Endothelial cell of hepatic sinusoid (primary cell): ENCODE results near the gene KICS2.

Source experiments
- in situ Hi-C: cut with HindIII; loops from 2 replicates; pipeline ENCODE4 v1.10.0; 2017; ENCODE audit warnings: low sequenced_read_pairs

The KICS2 gene

DNA sequence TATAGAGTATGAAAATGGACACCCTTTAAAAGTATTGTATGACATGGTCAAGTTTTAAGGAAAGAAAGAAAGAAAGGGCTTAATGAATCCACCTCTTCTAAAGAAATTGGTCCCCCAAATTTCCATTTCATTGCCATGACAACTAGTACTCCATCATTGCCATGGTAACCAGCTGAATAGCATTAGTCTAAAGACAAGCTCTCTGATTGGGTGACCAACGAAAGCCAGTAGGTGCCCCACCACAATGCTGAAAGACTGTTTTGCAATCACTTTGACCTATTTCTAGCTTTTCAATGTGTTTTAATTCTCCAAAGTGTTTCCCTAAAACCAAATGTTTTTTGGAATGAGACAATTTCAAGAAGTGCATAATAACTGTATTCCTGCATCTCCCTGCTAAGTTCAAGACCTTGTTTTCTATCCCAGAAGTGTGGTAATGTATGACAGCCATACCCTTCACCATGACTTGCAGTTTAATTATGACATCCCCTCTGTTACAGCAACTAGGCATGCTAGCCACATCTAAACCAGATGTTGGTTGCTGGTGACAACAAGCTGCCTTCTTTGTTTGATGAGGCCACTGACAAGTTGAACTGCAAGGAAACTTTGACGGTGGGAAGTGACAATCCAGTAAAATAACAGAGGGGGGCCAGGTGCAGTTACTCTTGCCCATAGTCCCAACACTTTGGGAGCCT, 46.7 kb downstream of the KICS2 start:
- in situ Hi-C loops: no loop called here

DNA sequence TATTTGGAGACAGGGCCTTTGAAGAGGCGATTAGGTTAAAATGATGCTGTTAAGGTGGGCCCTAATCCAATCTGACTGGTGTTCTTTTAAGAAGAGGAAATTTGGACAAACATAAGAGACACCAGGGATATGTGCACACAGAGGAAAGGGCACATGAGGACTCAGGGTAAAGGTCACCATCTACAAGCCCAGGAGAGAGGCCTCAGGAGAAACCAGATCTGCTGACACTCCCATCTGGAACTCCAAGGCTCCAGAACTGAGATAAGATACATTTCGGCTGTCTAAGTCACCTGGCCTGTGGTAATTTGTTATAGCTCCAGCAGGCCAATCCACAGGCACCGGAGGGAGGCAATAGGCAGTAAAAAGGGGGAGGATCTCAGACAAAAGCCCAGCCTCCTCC, 48.6 kb downstream of the KICS2 start:
- in situ Hi-C loops: no loop called here
